Dermis microvascular lymphatic vessel endothelial cell (primary cell): Measurements from ENCODE around the gene SLC35F1. TPM values are rescaled to one million over a fixed set of nuclear protein-coding genes. Genes with fewer than 3 reads are reported as not detected.

ENCODE experiments used
- DNase-seq, 2 donors: peaks; one replicate each; pipeline versions ENCODE4 v3.0.0 to v3.0.0-alpha.2; 2010; ENCODE audit warnings: low read depth in 2 of 2
- total RNA-seq: library from RNA; depleted of rRNA; stranded (reverse); fragments of >200 nt; gene quantifications from 2 replicates; pipeline ENCODE4 v1.2.1, GENCODE V29; 2014

SLC35F1 gene
- total RNA-seq, 1 donor from 2014 or later: under 0.01 TPM

DNA sequence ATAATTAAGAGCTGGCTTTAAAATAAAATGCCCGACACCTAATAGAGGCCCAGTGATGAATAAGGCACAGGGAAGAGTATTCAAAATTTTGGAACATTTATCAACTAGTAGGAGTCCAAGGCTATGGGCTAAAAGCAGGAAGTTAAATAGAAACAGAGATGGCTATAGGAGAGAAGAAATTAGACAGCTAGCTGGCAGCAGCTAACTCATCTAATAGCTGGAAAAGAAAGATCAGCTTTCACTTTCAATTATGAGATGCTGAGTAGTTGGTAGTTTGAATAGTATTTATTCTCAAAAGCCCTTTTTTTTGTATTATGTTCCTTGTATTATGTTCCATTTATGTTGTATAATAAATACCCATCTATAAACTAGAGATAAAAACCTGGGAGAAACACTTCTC, 215.7 kb downstream of the SLC35F1 start:
- DNase-seq: no peak

DNA sequence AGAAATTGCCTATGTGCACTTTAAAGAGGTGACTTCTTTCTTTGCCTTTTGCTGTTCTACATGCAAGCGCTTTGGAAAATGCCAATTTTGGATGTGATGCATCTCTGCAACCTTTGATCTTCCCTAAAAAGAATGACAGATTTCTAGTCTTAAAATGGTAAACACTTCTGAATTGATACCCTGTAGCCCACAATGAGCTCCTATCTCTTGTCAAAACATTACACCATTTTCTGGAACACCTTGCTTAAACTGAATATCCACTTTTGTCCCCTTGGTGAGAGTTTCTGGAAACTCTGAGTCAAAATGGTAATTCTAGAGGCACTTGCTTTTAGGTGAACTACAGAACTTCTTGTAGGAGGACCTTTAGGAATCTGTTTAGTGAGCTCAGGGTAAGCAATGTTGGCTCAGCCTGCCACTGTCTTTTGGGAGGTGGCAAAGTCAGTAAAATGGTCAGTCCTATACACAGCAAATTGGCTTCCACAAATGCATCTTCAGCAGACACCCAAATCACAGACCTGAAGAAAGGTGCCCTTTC, 216.5 kb downstream of the SLC35F1 start:
- DNase-seq: no peak

DNA sequence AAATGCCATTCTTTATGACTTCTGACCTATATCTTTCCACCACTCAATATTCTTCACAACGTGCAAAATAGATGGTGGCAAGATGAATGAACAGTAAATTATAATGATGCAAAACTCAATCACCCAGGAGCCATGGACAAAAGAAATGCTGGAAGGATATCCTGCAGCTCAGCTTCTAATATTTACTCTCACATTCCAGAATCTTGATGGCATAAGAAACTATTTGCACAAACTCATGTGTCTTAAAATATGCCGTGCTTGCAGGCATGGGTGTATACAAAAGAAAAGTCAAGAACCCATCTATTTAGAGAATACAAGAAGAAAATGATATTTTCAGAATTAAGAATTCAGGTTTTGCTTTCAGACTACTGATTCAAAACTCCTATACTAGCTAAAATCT, 217.8 kb downstream of the SLC35F1 start:
- no peak for DNase-seq

DNA sequence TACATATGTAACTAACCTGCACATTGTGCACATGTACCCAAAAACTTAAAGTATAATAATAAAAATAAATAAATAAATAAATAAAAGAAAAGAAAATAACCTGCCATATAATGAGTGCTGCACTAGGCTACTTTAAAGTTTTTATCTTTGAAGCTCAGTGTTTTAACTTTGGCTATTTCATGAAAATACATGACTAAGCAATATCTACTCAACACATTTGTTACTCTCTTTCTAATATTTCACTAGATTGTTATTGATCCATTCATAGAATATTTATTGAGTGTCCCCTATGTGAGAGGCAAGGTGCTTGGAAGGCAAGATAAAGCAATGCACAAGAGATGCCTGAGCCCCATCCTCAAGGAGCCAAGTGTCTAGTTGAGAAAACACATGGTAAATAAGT, 221.7 kb downstream of the SLC35F1 start:
- DNase-seq: no peak

DNA sequence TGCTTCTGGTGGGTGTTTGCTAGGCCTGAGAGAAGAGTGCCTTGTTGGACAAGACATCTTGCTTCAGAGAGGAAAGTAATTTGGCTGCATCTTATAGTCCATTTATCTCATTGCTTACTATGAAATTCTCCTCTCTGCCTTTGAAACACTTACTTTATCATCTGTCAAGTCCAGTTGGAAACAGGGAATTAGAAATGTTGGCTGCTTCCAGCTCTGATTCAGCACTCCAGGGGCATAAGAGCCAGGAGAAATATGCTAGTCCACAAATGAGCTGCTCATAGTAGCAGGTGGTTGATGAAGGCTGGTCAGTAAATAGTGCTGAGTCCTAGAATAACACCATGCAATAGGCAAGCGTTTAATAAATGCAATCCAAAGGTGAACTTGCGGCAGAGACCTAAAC, 227.1 kb downstream of the SLC35F1 start:
- no peak for DNase-seq

DNA sequence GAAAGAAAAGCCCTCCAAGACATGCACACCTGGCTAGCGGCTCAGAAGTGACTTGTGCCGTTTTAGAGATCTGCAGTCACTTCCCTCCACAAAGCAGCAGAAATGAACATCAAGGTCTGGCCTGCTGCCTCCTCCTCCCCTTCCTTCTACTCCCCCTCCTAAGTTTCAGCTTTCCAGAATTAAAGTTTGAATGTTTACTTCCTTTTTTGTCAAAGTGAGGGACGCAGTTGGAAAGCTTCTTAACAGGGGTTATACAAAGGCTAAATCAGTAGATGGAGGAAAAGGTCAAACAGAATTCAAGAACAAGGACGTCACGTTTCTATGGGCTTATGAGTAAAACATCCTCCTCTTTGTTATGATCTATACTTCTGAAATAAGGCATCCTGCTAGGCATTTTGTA, 227.7 kb downstream of the SLC35F1 start:
- no peak for DNase-seq

DNA sequence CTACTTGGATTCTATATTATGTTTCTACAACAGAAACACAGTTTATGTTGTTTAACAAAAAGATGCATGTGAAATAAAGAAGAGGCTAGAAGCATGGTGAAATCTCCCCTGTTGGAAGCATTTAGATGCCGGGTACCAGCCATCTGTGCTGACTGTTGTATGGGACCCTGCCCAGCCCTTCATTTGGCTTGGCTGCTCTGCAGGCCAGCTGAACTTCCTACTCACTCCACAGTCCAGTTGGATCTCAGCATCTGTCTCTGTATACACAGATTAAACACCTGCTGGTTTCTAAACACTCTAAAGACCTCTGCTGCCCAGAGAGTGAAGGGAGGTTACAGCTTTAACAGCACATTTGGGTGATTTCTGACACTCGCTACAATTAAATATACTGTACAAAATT, 228.3 kb downstream of the SLC35F1 start:
- no peak for DNase-seq

DNA sequence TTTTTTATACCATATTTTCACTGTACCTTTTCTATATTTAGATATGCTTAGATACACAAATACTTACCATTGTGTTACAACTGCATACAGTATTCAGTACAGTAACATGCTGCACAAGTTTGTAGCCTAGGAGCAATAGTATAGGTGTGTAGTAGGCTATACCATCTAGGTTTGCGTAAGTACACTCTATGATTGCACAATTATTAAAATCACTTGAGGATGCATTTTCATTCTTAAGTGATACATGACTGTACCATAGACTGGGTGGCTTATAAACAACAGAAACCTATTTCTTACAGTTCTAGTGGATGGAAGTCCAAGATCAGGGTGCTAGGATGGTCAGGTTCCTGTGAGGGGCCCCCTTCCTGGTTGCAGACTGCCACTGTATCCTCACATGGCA, 234.1 kb downstream of the SLC35F1 start:
- no peak for DNase-seq

DNA sequence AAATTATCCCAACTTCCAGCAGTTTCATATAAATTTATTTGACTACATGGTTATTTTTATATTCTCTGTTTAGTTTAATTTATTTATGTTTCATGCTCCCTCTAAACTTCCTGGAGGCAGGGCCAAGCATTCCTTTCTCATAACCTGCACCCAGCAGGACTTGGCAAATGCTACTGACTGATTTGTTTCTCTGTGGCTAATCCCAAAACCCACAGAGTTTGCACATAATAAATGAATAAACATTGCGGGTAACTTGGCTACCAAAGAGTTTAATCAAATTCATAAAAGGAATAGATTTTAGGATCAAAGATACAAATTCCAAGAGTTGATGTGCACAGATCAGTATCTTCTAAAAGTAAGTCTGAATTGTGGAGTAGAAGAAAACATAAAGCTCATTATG, 239.5 kb downstream of the SLC35F1 start:
- DNase-seq: no peak

DNA sequence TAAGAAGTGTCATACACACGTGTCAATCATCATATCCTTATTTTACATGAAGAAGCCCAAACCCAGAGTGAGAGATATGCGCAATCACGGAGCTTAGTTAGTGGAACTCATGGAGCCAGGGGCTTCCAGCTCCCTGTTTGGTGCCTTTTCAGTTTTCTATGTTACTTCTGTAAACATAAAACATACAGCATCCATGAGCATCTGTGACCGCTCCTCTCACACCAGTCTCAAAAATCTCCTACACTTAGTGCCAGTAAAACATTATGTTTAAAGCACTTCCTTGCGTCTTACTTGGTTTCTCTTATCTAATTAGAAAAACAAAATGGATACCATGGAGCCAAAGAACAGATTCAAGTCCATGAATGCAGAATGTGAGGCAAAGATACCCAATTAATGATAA, 240.4 kb downstream of the SLC35F1 start:
- DNase-seq: no peak

DNA sequence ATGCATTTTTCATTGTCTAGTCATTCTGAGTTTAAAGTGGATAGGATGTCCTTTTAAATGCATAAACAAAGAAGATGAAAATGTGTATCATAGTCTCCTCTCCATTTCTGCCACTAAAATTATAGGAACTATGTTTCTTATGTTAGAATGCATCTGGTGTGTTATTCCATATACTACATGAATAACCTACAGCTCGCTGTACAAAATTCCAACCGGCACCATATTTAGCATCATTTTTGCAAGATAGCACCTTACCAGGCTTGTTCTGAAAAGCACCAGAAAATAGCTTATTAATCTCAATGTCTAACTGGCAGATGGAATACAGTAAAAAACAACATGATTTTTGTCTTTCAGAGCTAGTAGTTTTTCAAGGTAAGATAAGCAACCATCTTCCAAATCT, 241.5 kb downstream of the SLC35F1 start:
- no peak for DNase-seq

DNA sequence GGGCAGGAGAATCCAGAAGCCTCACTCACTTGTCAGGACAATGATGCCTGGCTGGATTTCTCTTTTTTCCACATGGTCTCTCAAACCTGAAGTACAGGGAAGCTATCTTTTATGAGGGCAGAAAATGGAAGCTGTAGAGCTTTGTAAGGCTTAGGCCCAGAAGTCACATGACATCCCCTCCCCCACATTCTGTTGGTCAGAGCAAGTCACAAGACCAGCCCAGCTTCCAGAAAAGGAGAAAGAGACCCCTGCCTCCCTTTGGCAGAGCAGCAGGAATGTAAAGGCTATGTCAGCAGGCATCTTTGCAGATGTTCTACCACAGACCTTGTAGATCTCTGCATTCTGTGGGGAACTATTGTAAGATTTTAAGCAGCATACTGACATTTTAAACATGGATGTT, 245.5 kb downstream of the SLC35F1 start:
- DNase-seq: no peak

DNA sequence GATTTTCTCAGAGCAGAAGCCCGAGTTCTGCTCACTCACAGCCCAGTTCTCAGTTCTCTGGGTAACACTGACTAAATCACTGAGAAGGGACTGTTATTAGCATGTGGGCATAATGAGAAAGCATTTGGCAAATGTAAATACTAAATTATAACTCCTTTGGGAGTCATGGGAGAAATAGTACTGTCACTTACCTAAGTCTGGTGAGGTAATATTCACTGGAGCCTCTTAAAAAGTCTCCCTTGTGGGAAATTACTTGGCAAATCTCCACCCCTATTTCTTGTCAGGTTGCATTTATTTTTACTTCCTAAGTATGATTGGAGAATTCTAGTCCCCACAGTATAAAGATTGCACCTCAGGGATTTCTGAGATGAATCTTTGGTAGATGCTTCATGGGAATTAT, 254.3 kb downstream of the SLC35F1 start:
- no peak for DNase-seq

DNA sequence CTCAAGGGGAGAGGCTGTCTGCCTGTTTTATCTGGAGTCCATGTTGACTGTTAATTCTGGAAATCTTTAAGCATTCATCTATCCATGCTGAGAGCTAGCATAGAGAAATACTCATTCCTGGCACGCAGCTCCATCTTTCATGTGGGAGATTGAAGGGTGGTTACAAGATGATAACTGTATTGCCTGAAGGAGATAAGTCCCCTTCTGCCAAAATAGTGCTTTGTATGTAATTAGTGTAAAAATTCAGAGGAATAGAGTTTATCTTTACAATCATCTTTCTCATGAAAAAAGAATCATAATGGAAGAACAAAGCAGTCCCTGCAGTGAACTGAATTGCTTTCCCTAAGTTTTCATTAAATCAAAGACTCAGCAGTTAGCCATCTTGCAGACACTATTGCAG, 256.5 kb downstream of the SLC35F1 start:
- DNase-seq: no peak

DNA sequence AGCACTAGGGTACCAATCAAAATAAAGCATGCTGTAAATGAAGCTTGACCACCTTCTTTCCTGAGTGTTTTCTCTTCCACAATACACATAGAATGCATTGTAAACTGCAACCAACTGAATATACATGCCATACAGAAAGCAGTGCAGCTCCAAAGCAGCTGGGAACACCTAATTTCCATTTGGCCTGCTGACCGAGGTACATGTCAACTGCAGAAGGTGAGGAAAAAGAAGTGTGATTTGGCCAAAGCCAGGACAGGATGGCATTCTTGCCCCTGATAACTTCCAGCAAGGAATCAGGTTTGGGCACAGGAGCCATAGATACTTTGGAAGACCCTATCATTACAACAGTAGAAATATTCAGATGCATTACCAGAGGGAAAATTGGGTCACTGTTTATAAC, 258.4 kb downstream of the SLC35F1 start:
- DNase-seq: no peak

DNA sequence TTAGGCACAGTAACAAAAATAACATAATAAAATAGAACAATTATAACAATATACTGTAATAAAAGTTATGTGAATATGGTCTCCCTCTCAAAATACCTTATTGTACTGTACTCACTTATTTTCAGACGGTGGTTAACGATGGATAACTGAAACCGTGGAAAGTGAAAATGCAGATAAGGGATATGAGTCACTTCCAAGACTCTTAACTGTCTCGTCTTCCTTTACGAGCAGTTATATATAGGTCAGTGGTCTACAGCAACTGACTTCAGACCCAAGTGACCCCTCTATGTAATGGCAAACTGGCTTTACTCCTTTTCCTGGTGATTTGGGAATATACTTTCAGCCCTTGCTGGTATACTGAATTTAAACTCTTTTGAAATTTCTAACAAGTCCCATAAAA, 261.4 kb downstream of the SLC35F1 start:
- DNase-seq: no peak

DNA sequence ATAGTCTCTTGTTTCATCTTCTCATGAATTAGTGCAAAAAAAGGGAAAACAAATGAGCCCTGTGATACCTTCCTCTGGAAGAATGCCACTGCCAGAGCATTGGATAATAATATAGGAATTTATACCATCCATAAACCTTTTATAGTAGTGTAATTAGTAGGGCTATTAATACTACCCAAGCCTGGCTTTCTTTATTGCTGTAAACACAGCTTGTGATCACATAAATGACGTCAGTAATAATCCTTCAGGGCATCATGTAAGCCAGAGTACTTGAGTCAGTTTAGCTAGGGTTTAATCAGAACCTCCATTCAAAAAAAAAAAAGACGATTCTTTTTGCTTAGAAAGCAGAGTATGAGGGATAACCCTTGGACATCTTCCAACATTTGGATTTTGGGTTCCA, 264.8 kb downstream of the SLC35F1 start:
- DNase-seq: no peak

DNA sequence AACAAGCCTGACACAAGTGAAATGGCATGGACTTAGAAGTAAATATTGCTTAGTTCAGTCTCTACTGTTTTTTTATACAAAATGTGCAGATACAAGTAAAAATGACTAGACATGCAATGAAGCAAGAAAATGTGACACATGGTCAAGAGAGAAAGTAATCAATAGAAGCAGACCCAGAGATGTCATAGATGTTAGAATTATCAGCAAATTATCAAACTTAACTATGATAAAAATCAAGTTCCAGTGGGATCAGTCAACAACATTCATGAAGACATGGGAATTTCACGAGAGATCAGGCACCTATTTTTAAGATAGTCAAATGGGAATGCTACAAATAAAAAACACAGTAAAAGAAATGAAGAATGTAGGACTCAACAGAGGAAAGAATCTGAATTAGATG, 267.0 kb downstream of the SLC35F1 start:
- DNase-seq: no peak

DNA sequence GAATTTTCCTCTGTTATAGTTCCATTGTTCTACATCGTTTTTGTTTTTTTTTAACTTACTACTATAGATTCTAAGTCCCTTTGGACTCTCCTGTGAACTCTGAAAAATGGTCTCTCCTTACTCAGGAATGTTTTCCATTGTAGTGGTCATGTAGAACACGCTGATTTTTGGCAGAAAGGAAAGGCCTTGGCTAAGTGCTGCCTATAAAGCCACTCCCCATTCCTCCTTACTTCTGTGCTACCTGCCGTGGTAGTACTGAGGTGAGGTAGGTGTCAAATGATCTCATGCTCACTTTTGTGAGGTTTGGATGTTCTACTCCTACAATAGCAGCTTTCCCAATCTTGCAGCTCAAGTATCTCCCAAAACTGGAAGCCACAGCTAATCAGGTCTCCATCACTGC, 270.7 kb downstream of the SLC35F1 start:
- DNase-seq: no peak

DNA sequence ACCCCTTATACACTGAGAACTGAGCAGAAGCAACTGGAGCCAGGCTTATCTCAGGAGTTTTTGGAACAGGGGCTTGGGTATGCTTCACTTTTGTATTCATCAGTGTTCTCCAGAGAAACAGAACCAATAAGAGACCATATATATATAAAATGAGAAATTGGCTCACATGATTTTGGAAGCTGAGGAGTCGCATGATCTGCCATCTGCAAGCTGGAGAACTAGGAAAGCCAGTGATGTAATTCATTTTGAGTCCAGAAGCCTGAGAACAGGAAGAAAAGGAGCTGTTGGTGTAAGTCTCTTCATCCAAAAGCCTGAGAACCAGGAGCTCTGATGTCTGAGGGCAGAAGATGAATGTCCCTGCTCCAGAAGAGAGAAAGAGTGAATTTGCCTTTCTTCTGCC, 272.0 kb downstream of the SLC35F1 start:
- no peak for DNase-seq

DNA sequence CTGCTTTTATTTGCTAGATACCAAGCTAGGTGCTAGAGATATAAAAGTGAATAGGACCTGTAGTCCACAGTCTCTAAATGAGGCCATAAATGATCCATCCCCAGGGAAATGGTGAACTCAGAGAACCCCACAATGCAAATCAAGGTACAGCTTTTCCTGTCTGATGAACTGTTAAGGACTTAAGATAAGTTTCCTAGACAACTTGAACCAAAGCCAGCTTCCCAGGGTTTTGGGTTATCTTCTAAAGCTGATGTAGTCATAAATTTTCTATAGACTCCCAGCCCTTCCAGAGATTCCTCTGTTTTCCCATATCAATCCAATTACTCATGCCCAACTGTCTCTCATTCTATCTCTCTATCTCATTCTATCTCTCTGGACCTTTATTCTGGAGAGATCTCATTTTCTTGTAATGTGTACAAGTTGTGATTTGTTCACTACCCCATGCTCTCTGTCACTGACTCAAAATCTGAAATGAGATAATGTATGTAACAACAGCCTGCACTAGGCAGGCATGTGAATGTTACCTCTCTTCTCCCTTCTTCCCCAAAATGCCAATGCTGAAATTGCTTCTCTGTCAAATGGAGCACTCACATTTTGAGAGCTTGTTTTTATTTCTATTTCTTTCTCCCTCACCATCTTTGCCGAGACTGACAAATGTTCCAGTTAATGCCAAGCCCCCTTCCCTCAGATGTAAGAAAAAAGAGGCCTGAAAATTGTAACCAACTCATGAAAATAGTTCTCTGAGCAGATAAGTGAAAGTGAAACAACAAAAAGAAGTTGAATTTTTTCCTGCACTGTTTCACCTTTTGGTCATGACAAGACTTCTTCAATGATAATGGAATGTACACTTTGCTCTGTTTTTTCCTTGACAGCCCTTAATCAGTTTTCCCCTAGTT, 279.9 kb downstream of the SLC35F1 start:
- DNase-seq: no peak

DNA sequence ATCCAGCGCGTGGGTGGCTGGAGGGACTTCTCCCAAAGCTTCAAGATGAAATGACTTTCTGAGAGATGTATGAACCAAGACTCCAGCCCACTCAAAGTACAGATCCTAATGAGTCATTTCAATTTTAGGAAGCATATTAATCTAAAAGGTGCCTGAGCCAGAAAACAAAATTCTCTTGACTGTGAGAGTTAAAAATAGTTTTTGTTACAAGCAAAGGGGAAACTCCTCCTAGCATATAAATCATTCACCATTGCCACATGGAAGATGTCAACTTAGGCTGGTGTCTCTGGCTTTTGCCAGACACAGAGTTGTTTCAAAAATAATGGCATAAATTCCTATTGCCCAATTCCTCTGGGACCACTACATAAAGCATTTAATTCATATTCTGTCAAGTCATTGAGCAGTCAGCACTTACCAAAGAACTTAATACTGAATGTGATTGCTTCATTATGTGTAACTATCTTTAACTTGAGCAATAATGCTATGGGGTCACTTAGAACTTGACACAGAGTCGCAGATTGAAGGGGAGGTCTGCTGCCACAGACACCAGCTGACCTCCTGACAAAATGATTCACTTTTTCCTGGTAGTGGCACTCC, 280.6 kb downstream of the SLC35F1 start:
- no peak for DNase-seq

DNA sequence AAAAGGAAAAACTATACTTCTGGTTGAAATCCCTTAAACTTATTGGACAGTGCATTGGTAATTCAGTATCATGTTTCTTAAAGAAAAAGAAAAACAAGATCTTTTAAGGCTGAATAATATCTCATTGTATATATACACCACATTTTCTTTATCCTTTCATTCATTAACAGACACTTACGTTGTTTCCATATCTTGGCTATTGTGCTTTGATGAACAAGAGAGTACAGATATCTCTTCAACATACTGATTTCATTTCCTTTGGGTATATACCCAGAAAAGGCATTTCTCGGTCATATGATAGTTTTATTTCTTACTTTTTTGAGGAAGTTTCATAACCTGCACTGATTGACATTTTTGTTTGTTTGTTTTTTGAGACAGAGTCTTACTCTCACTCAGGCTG, 281.5 kb downstream of the SLC35F1 start:
- DNase-seq: no peak
